HEK293 (cell line): ENCODE data around the gene ZBED1.

Experiments
- CTCF ChIA-PET: fragments of 350-600 bp; formaldehyde crosslinking; extraction: SDS; loops from one replicate; lab custom pipeline; 2021; ENCODE audit warnings: antibody characterized with exemption; lab: Yijun Ruan, JAX
- POLR2A ChIA-PET: fragments of 300-600 bp; formaldehyde crosslinking; extraction: SDS; loops from one replicate; lab custom pipeline; 2020; ENCODE audit warnings: antibody characterized with exemption, inconsistent platforms; lab: Yijun Ruan, JAX
- H3K27ac ChIP-seq: fragments of 200-500 bp; sonication (Bioruptor generic); 2 replicates; pipeline ENCODE4 v1.5.1; 2014; ENCODE audit warnings: low read depth, low read length, control low read depth, inconsistent platforms; ENCODE audit errors: extremely low read depth
- H3K36me3 ChIP-seq, 2 experiments: fragments of 200-500 bp in 1 of 2; sonication (Bioruptor generic) in 1 of 2; 1 replicate in 1 of 2; 2 replicates in 1 of 2; pipeline ENCODE4 v1.5.1; 2014 to 2017; ENCODE audit warnings: inconsistent platforms in 2 of 2, low read length in 2 of 2; ENCODE audit not compliant: control insufficient read depth in 2 of 2, insufficient read depth in 1 of 2
- H3K4me1 ChIP-seq: fragments of 200-500 bp; sonication (Bioruptor generic); 2 replicates; pipeline ENCODE4 v1.5.1; 2014; ENCODE audit warnings: mild to moderate bottlenecking, low read length, inconsistent platforms; ENCODE audit not compliant: control insufficient read depth, insufficient read depth
- H3K4me3 ChIP-seq: 2 replicates; pipeline ENCODE4 v1.5.1; 2011; ENCODE audit warnings: low read depth, mild to moderate bottlenecking, control low read depth, low read length, moderate library complexity
- H3K9me3 ChIP-seq: fragments of 200-500 bp; sonication (Bioruptor generic); 2 replicates; pipeline ENCODE4 v1.5.1; 2014; ENCODE audit warnings: low read depth, low read length, inconsistent platforms; ENCODE audit not compliant: control insufficient read depth, insufficient read depth
- KLF1 ChIP-seq: fragments of 450-650 bp; formaldehyde crosslinking; IDR thresholded peaks from 2 replicates; pipeline ENCODE4 v1.5.1; 2016; ENCODE audit warnings: missing biosample characterization, missing genetic modification characterization
- SALL2 ChIP-seq: fragments of 450-650 bp; formaldehyde crosslinking; IDR thresholded peaks from 2 replicates; pipeline ENCODE4 v1.5.0; 2017; ENCODE audit warnings: missing biosample characterization, mild to moderate bottlenecking, missing genetic modification characterization, borderline replicate concordance
- SETDB1 ChIP-seq: IDR thresholded peaks from one replicate; pipeline ENCODE4 v1.6.1; 2017; ENCODE audit warnings: mild to moderate bottlenecking, low read length, moderate library complexity, mixed read lengths; ENCODE audit not compliant: insufficient read length
- ZBTB48 ChIP-seq: fragments of 450-650 bp; formaldehyde crosslinking; IDR thresholded peaks from 2 replicates; pipeline ENCODE4 v1.5.1; 2016; ENCODE audit warnings: missing biosample characterization, missing genetic modification characterization
- ZBTB7A ChIP-seq: fragments of 450-650 bp; formaldehyde crosslinking; IDR thresholded peaks from 2 replicates; pipeline ENCODE4 v1.5.1; 2016; ENCODE audit warnings: low read depth, missing biosample characterization, missing genetic modification characterization
- ZNF133 ChIP-seq: fragments of 450-650 bp; formaldehyde crosslinking; IDR thresholded peaks from 2 replicates; pipeline ENCODE4 v1.5.1; 2016; ENCODE audit warnings: missing biosample characterization, missing genetic modification characterization
- ZNF174 ChIP-seq: fragments of 450-650 bp; formaldehyde crosslinking; IDR thresholded peaks from 2 replicates; pipeline ENCODE4 v1.5.0; 2017; ENCODE audit warnings: missing biosample characterization, mild to moderate bottlenecking, missing genetic modification characterization
- ZNF18 ChIP-seq: fragments of 450-650 bp; formaldehyde crosslinking; IDR thresholded peaks from 2 replicates; pipeline ENCODE4 v1.5.1; 2016; ENCODE audit warnings: missing biosample characterization, missing genetic modification characterization
- ZNF2 ChIP-seq: fragments of 450-650 bp; formaldehyde crosslinking; IDR thresholded peaks from 2 replicates; pipeline ENCODE4 v1.5.1; 2016; ENCODE audit warnings: missing biosample characterization, missing genetic modification characterization
- ZNF23 ChIP-seq: fragments of 450-650 bp; formaldehyde crosslinking; IDR thresholded peaks from 2 replicates; pipeline ENCODE4 v1.5.1; 2016; ENCODE audit warnings: missing biosample characterization, missing genetic modification characterization, borderline replicate concordance
- ZNF335 ChIP-seq: fragments of 450-650 bp; formaldehyde crosslinking; conservative IDR thresholded peaks from 2 replicates; pipeline ENCODE4 v1.5.1; 2016; ENCODE audit warnings: missing biosample characterization, missing genetic modification characterization
- ZNF48 ChIP-seq: fragments of 450-650 bp; formaldehyde crosslinking; IDR thresholded peaks from 2 replicates; pipeline ENCODE4 v1.5.1; 2016; ENCODE audit warnings: missing biosample characterization, missing genetic modification characterization
- ZNF664 ChIP-seq: fragments of 450-650 bp; formaldehyde crosslinking; IDR thresholded peaks from 2 replicates; pipeline ENCODE4 v1.5.1; 2016; ENCODE audit warnings: missing biosample characterization, missing genetic modification characterization
- ZNF677 ChIP-seq: fragments of 450-650 bp; IDR thresholded peaks from 2 replicates; pipeline ENCODE4 v1.5.0; 2018; ENCODE audit warnings: missing biosample characterization, mild to moderate bottlenecking, missing genetic modification characterization, moderate library complexity
- ZNF704 ChIP-seq: fragments of 450-650 bp; formaldehyde crosslinking; IDR thresholded peaks from 2 replicates; pipeline ENCODE4 v1.5.1; 2016; ENCODE audit warnings: missing biosample characterization, missing genetic modification characterization
- ZNF843 ChIP-seq: fragments of 450-650 bp; formaldehyde crosslinking; IDR thresholded peaks from 2 replicates; pipeline ENCODE4 v1.5.1; 2016; ENCODE audit warnings: missing biosample characterization, missing genetic modification characterization
- ZSCAN30 ChIP-seq: fragments of 450-650 bp; IDR thresholded peaks from 2 replicates; pipeline ENCODE4 v1.5.1; 2018; ENCODE audit warnings: missing biosample characterization, mild to moderate bottlenecking, missing genetic modification characterization, moderate library complexity
- TF ChIP-seq, protein P1 (sequence below): fragments of 450-650 bp; formaldehyde crosslinking; IDR thresholded peaks from 2 replicates; pipeline ENCODE4 v1.5.1; 2016; ENCODE audit warnings: missing biosample characterization, missing genetic modification characterization
- TF ChIP-seq, protein P2 (sequence below): fragments of 450-650 bp; formaldehyde crosslinking; IDR thresholded peaks from 2 replicates; pipeline ENCODE4 v1.5.1; 2016; ENCODE audit warnings: missing biosample characterization, missing genetic modification characterization
- TF ChIP-seq, protein P3 (sequence below): fragments of 450-650 bp; formaldehyde crosslinking; IDR thresholded peaks from 2 replicates; pipeline ENCODE4 v1.5.1; 2016; ENCODE audit warnings: missing biosample characterization, missing genetic modification characterization
- TF ChIP-seq, protein P4 (sequence below): fragments of 450-650 bp; formaldehyde crosslinking; IDR thresholded peaks from 2 replicates; pipeline ENCODE4 v1.5.1; 2016; ENCODE audit warnings: missing biosample characterization, missing genetic modification characterization, low read depth
- TF ChIP-seq, protein P5 (sequence below): fragments of 450-650 bp; IDR thresholded peaks from 2 replicates; pipeline ENCODE4 v1.5.1; 2018; ENCODE audit warnings: missing biosample characterization, missing genetic modification characterization

ZBED1 gene

DNA sequence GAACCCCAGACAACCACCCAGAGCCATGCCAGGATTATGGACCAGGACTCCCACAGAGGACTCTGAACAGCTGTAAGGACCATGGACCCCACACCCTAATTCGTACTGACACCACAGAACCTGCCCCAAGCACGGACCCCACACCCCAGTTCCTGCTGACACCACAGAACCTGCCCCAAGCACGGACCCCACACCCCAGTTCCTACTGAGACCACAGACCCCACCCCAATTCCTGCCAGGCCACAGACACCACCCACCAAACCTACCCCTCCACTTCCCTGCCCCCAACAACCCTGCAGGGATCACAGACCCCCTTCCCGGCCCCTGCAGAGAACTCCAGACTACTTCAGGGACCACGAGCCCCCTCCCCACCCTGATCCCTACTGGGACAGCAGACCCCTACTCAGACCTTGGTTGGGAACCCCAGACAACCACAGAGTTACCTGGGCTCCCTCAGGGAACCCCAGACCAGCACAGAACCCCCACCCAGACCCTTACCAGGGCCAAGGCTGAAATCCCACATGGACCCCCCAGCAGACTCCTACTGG, 1.4 kb upstream of the ZBED1 start:
- no peaks in the 10 kb centered on the region for H3K9me3 ChIP-seq
- ChIA-PET CTCF (no interaction called here), POLR2A (no interaction called here)
- no peak for TF ChIP-seq SALL2 (tag by site-specific recombination)
- no peak for TF ChIP-seq ZNF133 (tag by site-specific recombination)
- peak; percentile 42; the same call in 1 of the 2 replicates for TF ChIP-seq ZBTB48 (tag by site-specific recombination)
- TF ChIP-seq, protein P1, sequence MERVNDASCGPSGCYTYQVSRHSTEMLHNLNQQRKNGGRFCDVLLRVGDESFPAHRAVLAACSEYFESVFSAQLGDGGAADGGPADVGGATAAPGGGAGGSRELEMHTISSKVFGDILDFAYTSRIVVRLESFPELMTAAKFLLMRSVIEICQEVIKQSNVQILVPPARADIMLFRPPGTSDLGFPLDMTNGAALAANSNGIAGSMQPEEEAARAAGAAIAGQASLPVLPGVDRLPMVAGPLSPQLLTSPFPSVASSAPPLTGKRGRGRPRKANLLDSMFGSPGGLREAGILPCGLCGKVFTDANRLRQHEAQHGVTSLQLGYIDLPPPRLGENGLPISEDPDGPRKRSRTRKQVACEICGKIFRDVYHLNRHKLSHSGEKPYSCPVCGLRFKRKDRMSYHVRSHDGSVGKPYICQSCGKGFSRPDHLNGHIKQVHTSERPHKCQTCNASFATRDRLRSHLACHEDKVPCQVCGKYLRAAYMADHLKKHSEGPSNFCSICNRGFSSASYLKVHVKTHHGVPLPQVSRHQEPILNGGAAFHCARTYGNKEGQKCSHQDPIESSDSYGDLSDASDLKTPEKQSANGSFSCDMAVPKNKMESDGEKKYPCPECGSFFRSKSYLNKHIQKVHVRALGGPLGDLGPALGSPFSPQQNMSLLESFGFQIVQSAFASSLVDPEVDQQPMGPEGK = peak; percentile 32; the same call in 1 of the 2 replicates
- peaks cover 13% of the 10 kb centered on the region for H3K4me1 ChIP-seq
- peak overlapping the region; percentile 59; the same call in 1 of the 2 replicates for H3K27ac ChIP-seq
- no peak overlapping the region for H3K4me3 ChIP-seq
- peaks cover under 1 to 8% of the 10 kb centered on the region in 2 experiments; a peak in 2 of 3 replicates for H3K36me3 ChIP-seq

DNA sequence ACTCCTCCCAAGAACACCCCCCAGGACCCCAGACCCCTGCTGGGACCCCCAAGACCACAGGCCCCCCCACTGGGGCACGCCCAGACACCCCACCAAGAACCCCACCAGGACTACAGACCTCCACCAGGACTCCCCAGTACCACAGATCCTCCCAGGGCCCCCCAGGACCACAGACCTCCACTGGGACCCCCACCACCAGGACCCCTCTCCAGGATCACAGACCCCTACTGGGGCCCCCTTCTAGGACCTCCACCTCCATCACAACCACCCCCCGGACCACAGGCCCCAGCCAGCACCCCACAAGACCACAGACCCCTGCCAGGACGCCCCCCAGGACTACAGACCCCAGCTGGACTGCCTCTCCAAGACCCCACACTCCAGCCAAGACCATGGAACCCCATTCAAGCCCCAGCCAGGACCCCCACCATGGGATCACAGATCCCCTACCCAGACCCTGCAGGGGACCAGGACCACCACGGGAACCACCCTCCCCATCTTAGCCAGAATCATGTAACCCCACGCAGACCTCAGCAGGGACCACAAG, 855 bp upstream of the ZBED1 start:
- Histone ChIP-seq H3K4me1 (peaks cover 13% of the 10 kb centered on the region), H3K36me3 (peaks cover 4 to 8% of the 10 kb centered on the region in 2 experiments; a peak in 2 of 3 replicates), H3K27ac (peak overlapping the region; percentile 63; the same call in 1 of the 2 replicates), H3K9me3 (no peaks in the 10 kb centered on the region), H3K4me3 (no peak overlapping the region)
- CTCF ChIA-PET = no interaction called here
- POLR2A ChIA-PET = no interaction called here
- TF ChIP-seq ZBTB7A (tag by site-specific recombination) (peak; percentile 67; the same call in 1 of the 2 replicates), ZNF704 (tag by site-specific recombination) (no peak), ZNF23 (tag by site-specific recombination) (no peak), ZNF843 (tag by site-specific recombination) (no peak), KLF1 (tag by site-specific recombination) (no peak), ZNF174 (tag by site-specific recombination) (no peak), ZNF677 (tag by site-specific recombination) (no peak), ZSCAN30 (tag by site-specific recombination) (no peak), ZNF18 (tag by site-specific recombination) (no peak), ZNF664 (no peak), SETDB1 (no peak), ZNF2 (tag by site-specific recombination) (no peak), ZBTB48 (tag by site-specific recombination) (no peak), ZNF335 (no peak), ZNF48 (tag by site-specific recombination) (no peak)
- TF ChIP-seq, protein P2, sequence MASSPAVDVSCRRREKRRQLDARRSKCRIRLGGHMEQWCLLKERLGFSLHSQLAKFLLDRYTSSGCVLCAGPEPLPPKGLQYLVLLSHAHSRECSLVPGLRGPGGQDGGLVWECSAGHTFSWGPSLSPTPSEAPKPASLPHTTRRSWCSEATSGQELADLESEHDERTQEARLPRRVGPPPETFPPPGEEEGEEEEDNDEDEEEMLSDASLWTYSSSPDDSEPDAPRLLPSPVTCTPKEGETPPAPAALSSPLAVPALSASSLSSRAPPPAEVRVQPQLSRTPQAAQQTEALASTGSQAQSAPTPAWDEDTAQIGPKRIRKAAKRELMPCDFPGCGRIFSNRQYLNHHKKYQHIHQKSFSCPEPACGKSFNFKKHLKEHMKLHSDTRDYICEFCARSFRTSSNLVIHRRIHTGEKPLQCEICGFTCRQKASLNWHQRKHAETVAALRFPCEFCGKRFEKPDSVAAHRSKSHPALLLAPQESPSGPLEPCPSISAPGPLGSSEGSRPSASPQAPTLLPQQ (tag by site-specific recombination) = no peak
- TF ChIP-seq, protein P3, sequence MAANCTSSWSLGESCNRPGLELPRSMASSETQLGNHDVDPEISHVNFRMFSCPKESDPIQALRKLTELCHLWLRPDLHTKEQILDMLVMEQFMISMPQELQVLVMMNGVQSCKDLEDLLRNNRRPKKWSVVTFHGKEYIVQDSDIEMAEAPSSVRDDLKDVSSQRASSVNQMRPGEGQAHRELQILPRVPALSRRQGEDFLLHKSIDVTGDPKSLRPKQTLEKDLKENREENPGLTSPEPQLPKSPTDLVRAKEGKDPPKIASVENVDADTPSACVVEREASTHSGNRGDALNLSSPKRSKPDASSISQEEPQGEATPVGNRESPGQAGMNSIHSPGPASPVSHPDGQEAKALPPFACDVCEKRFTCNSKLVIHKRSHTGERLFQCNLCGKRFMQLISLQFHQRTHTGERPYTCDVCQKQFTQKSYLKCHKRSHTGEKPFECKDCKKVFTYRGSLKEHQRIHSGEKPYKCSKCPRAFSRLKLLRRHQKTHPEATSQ (tag by site-specific recombination) = no peak
- TF ChIP-seq, protein P4, sequence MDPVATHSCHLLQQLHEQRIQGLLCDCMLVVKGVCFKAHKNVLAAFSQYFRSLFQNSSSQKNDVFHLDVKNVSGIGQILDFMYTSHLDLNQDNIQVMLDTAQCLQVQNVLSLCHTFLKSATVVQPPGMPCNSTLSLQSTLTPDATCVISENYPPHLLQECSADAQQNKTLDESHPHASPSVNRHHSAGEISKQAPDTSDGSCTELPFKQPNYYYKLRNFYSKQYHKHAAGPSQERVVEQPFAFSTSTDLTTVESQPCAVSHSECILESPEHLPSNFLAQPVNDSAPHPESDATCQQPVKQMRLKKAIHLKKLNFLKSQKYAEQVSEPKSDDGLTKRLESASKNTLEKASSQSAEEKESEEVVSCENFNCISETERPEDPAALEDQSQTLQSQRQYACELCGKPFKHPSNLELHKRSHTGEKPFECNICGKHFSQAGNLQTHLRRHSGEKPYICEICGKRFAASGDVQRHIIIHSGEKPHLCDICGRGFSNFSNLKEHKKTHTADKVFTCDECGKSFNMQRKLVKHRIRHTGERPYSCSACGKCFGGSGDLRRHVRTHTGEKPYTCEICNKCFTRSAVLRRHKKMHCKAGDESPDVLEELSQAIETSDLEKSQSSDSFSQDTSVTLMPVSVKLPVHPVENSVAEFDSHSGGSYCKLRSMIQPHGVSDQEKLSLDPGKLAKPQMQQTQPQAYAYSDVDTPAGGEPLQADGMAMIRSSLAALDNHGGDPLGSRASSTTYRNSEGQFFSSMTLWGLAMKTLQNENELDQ = no peak
- TF ChIP-seq, protein P5, sequence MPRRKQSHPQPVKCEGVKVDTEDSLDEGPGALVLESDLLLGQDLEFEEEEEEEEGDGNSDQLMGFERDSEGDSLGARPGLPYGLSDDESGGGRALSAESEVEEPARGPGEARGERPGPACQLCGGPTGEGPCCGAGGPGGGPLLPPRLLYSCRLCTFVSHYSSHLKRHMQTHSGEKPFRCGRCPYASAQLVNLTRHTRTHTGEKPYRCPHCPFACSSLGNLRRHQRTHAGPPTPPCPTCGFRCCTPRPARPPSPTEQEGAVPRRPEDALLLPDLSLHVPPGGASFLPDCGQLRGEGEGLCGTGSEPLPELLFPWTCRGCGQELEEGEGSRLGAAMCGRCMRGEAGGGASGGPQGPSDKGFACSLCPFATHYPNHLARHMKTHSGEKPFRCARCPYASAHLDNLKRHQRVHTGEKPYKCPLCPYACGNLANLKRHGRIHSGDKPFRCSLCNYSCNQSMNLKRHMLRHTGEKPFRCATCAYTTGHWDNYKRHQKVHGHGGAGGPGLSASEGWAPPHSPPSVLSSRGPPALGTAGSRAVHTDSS (tag by site-specific recombination) = no peak
